HepG2 (cell line): ENCODE data around the gene CHST13. TPM values are rescaled to one million over a fixed set of nuclear protein-coding genes. Genes with fewer than 3 reads are reported as not detected.
A peak's percentile ranks its signal among the peaks of the same experiment; 100 is the strongest.

Experiments used
- ATAC-seq: fragments of 200-7000 bp; cut with Tn5 transposase; 3 replicates; pipeline ENCODE4 v1.9.1; 2020; ENCODE audit warnings: mild to moderate bottlenecking, moderate library complexity
- BruUV-seq: library from RNA; stranded (reverse); fragments of 400-500 nt; replicated peaks from 2 replicates; lab custom pipeline; 2021; lab: Mats Ljungman, UMichigan
- CTCF ChIA-PET: fragments of 300-600 bp; formaldehyde crosslinking; extraction: SDS; loops from one replicate; lab custom pipeline; 2021; ENCODE audit warnings: low total read pairs, inconsistent platforms, low intra/inter-chr PET ratio; lab: Yijun Ruan, JAX
- POLR2A ChIA-PET: fragments of 350-600 bp; sonication (Branson Sonifier 250); formaldehyde crosslinking; loops from one replicate; lab custom pipeline; 2020; ENCODE audit warnings: antibody characterized with exemption, inconsistent platforms; lab: Yijun Ruan, JAX
- DNase-seq: peaks from one replicate; pipeline ENCODE4 v3.0.0-alpha.2; 2015; ENCODE audit warnings: low spot score
- FAIRE-seq: peaks from 3 replicates; lab custom pipeline; 2011; peaks lifted over from hg19 to GRCh38; lab: Jason Lieb, UNC
- H2AFZ ChIP-seq: one replicate; pipeline ENCODE4 v1.6.1; 2011; ENCODE audit warnings: low read length, inconsistent platforms
- H3K27ac ChIP-seq: fragments of 300-600 bp; 3 replicates; pipeline ENCODE4 v1.8.0; 2011; ENCODE audit warnings: mixed run types, mild to moderate bottlenecking, mixed read lengths, low read length, inconsistent platforms; ENCODE audit not compliant: insufficient read depth; ENCODE audit errors: extremely low read length
- H3K27me3 ChIP-seq, 2 experiments: fragments of 200-600 bp in 1 of 2; 2 replicates in 1 of 2; 3 replicates in 1 of 2; pipeline versions ENCODE4 v1.6.0 to v1.8.0; 2011; ENCODE audit warnings: low read length in 2 of 2, mild to moderate bottlenecking in 2 of 2, moderate library complexity in 2 of 2, inconsistent platforms in 1 of 2; ENCODE audit not compliant: insufficient read depth in 2 of 2, control insufficient read depth in 1 of 2
- H3K36me3 ChIP-seq, 2 experiments: fragments of 200-600 bp in 1 of 2; replicated peaks in 1 of 2; 2 replicates in 1 of 2; 3 replicates in 1 of 2; pipeline versions ENCODE4 v1.5.1 to v1.8.0; 2011; ENCODE audit warnings: low read length in 2 of 2, inconsistent platforms in 1 of 2; ENCODE audit not compliant: insufficient read depth in 2 of 2, control insufficient read depth in 1 of 2
- H3K4me1 ChIP-seq: 2 replicates; pipeline ENCODE4 v1.5.1; 2012; ENCODE audit warnings: low read length, inconsistent platforms; ENCODE audit not compliant: insufficient read depth
- H3K4me2 ChIP-seq: 2 replicates; pipeline ENCODE4 v1.6.0; 2011; ENCODE audit warnings: low read depth, low read length, inconsistent platforms
- H3K4me3 ChIP-seq, 3 experiments: fragments of 200-600 bp in 1 of 3; sonication (generic), shearing (Covaris generic) in 1 of 3; replicated peaks in 1 of 3; 2 replicates each; pipeline ENCODE4 v1.5.1; 2011 to 2016; ENCODE audit warnings: low read length in 3 of 3, inconsistent platforms in 2 of 3, low read depth in 2 of 3, mild to moderate bottlenecking in 2 of 3, control low read depth in 1 of 3, mixed read lengths in 1 of 3; ENCODE audit not compliant: insufficient read depth in 1 of 3
- H3K79me2 ChIP-seq: one replicate; pipeline ENCODE4 v1.6.1; 2011; ENCODE audit warnings: low read length, inconsistent platforms; ENCODE audit not compliant: insufficient read depth
- H3K9ac ChIP-seq: 2 replicates; pipeline ENCODE4 v1.6.0; 2011; ENCODE audit warnings: mild to moderate bottlenecking, low read depth, low read length, inconsistent platforms; ENCODE audit not compliant: insufficient read depth
- H3K9me3 ChIP-seq: 2 replicates; pipeline ENCODE4 v1.5.1; 2012; ENCODE audit warnings: mild to moderate bottlenecking, low read length
- H4K20me1 ChIP-seq: 2 replicates; pipeline ENCODE4 v1.6.0; 2011; ENCODE audit warnings: inconsistent platforms, mild to moderate bottlenecking, low read length, moderate library complexity; ENCODE audit not compliant: insufficient read depth
- CREB1 ChIP-seq, 2 experiments: fragments of 450-650 bp in 1 of 2; IDR thresholded peaks; 2 replicates each; pipeline ENCODE4 v1.6.1; 2016 to 2017; ENCODE audit warnings: control low read depth in 1 of 2, mild to moderate bottlenecking in 1 of 2, missing compliant biosample characterization in 1 of 2, missing genetic modification characterization in 1 of 2
- ELF1 ChIP-seq: sonication (generic); formaldehyde crosslinking; IDR thresholded peaks from 2 replicates; pipeline ENCODE4 v1.4.0; 2020; ENCODE audit warnings: missing genetic modification reagents
- GTF2F1 ChIP-seq: fragments of 150-350 bp; IDR thresholded peaks from 2 replicates; pipeline ENCODE4 v1.6.1; 2014; ENCODE audit warnings: low read length
- HDAC1 ChIP-seq: sonication (generic); formaldehyde crosslinking; IDR thresholded peaks from 2 replicates; pipeline ENCODE4 v1.5.1; 2020; ENCODE audit warnings: mild to moderate bottlenecking, missing genetic modification reagents
- NR2F1 ChIP-seq, 2 experiments: fragments of 450-650 bp in 1 of 2; formaldehyde crosslinking in 1 of 2; IDR thresholded peaks; 2 replicates each; pipeline versions ENCODE4 v1.5.0 to v1.6.1; 2016 to 2020; ENCODE audit warnings: mild to moderate bottlenecking in 1 of 2, missing compliant biosample characterization in 1 of 2, missing genetic modification reagents in 1 of 2, moderate library complexity in 1 of 2
- RAD21 ChIP-seq: fragments of 450-650 bp; formaldehyde crosslinking; IDR thresholded peaks from 2 replicates; pipeline ENCODE4 v1.5.0; 2020; ENCODE audit warnings: mild to moderate bottlenecking
- RXRB ChIP-seq: IDR thresholded peaks from 2 replicates; pipeline ENCODE4 v1.6.1; 2016; ENCODE audit warnings: borderline replicate concordance, missing genetic modification reagents, missing compliant biosample characterization
- SIN3A ChIP-seq: IDR thresholded peaks from 2 replicates; pipeline ENCODE4 v1.6.1; 2011; ENCODE audit warnings: low read depth, mild to moderate bottlenecking, control low read depth, low read length, borderline replicate concordance
- SIN3B ChIP-seq: fragments of 150-350 bp; IDR thresholded peaks from 2 replicates; pipeline ENCODE4 v1.6.1; 2014; ENCODE audit warnings: low read length
- SP5 ChIP-seq: IDR thresholded peaks from 2 replicates; pipeline ENCODE4 v1.6.1; 2016; ENCODE audit warnings: low read depth, borderline replicate concordance
- TCF7 ChIP-seq: sonication (generic); IDR thresholded peaks from 2 replicates; pipeline ENCODE4 v1.6.1; 2016; ENCODE audit warnings: antibody characterized with exemption, low read depth
- TEAD3 ChIP-seq: optimal IDR thresholded peaks from 2 replicates; pipeline ENCODE3; 2016; ENCODE audit warnings: borderline replicate concordance
- ZNF337 ChIP-seq: sonication (generic); formaldehyde crosslinking; IDR thresholded peaks from 2 replicates; pipeline ENCODE4 v1.5.1; 2020; ENCODE audit warnings: missing genetic modification reagents, low read depth, mild to moderate bottlenecking, borderline replicate concordance
- ZNF510 ChIP-seq: sonication (generic); formaldehyde crosslinking; IDR thresholded peaks from 2 replicates; pipeline ENCODE4 v1.4.0; 2020; ENCODE audit warnings: low read depth, mild to moderate bottlenecking, missing genetic modification reagents
- ZNF605 ChIP-seq: sonication (generic); formaldehyde crosslinking; IDR thresholded peaks from 2 replicates; pipeline ENCODE4 v1.8.0; 2022; ENCODE audit warnings: mild to moderate bottlenecking, missing genetic modification reagents
- ZNF768 ChIP-seq: sonication (generic); formaldehyde crosslinking; IDR thresholded peaks from 2 replicates; pipeline ENCODE4 v1.4.0; 2020; ENCODE audit warnings: missing genetic modification reagents
- WGBS: methylation state at CpG from one replicate; pipeline ENCODE4 v1.1.6; 2017; ENCODE audit warnings: low lambda C conversion rate; 5-methylcytosine and 5-hydroxymethylcytosine counted together
- in situ Hi-C: cut with HindIII; loops from 2 replicates; pipeline ENCODE4 v1.10.0; 2017; ENCODE audit warnings: low pct_unique_long_range_greater_than_20kb; ENCODE audit not compliant: extremely low pct_ligation_motif_present
- intact Hi-C: fragments of 100-400 bp; cut with micrococcal nuclease; formaldehyde crosslinking; loops from one replicate; pipeline ENCODE4 v1.10.0; 2022; ENCODE audit not compliant: unreplicated experiment
- polyA plus RNA-seq, 8 experiments: library from polyadenylated mRNA; depleted of rRNA in 3 of 8; stranded (reverse) in 7 of 8; unstranded in 1 of 8; fragments of >200 nt; fragmentation: Illumina TruSeq in 4 of 8; extraction: Trizol in 4 of 8; gene quantifications; 2 replicates each; pipeline versions ENCODE4 v1.2.1 to v1.2.3, GENCODE V29; 2011 to 2016; ENCODE audit warnings: low read depth in 4 of 8, missing spikeins in 1 of 8, mixed read lengths in 1 of 8; ENCODE audit not compliant: insufficient read depth in 1 of 8
- total RNA-seq, 5 experiments: library from RNA; depleted of rRNA; stranded (reverse); fragments of >200 nt; fragmentation: Illumina TruSeq; extraction: Trizol; gene quantifications; 2 replicates each; pipeline ENCODE4 v1.2.3, GENCODE V29; 2016; ENCODE audit warnings: low read depth in 1 of 5
- TF ChIP-seq, protein P1 (sequence below): sonication (generic); formaldehyde crosslinking; IDR thresholded peaks from 2 replicates; pipeline ENCODE4 v1.8.1; 2023; ENCODE audit warnings: mild to moderate bottlenecking, missing genetic modification reagents, borderline replicate concordance
- TF ChIP-seq, protein P2 (sequence below): sonication (generic); formaldehyde crosslinking; IDR thresholded peaks from 2 replicates; pipeline ENCODE4 v1.5.1; 2020; ENCODE audit warnings: missing genetic modification reagents, mild to moderate bottlenecking, borderline replicate concordance

The CHST13 gene
- total and polyA plus RNA-seq, 2 of the 13 experiments (the other 11 are each of a cell fraction or from before 2014, with no cell fraction given) = 32.0 to 43.1 TPM

DNA sequence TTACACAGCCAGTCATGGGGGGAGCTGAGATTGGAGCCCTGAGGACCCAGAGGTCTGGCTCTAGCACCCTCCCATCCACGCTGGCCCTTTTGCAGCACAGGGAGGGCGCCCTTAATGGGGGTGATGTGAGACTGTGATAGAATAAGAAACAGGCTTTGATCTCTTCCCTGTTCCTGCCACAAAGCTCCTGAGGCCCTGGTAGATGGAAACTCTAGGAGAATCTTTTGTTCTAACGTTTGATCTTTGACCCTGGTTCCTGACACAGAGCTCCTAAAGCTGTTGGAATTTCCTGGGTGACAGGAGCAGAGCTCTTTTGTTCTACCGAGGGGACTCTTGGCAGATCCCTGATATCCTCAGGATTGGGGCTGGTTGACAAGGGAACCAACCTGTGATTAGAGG lies 5.2 kb upstream of the CHST13 start (continued):
- TF ChIP-seq ZNF605 (CRISPR knock-in tag) = 0 out of 2 replicates have a peak, but pooled peaks have one; percentile 26
- no peak for TF ChIP-seq ELF1 (CRISPR knock-in tag)
- no peak for TF ChIP-seq CREB1 (IDR thresholded peaks at IDR 0.05)
- TF ChIP-seq CREB1 (CRISPR knock-in tag; IDR thresholded peaks at IDR 0.05) = peak; percentile 34; the same call in 1 of the 2 replicates
- TF ChIP-seq, protein P1, sequence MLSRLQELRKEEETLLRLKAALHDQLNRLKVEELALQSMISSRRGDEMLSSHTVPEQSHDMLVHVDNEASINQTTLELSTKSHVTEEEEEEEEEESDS (CRISPR knock-in tag) = no peak
- TF ChIP-seq SP5 (CRISPR knock-in tag) = peak; percentile 15; the same call in 1 of the 2 replicates
- TF ChIP-seq SIN3B = no peak
- TF ChIP-seq RXRB (CRISPR knock-in tag) = 0 out of 2 replicates have a peak, but pooled peaks have one; percentile 9
- peak; percentile 90 for TF ChIP-seq TCF7
- no peak for TF ChIP-seq HDAC1 (CRISPR knock-in tag)
- TF ChIP-seq TEAD3 (CRISPR knock-in tag) = peak; percentile 72
- peak; percentile 10 to 58; a peak in 2 of 4 replicates for TF ChIP-seq NR2F1 (CRISPR knock-in tag; IDR thresholded peaks at IDR 0.05)

DNA sequence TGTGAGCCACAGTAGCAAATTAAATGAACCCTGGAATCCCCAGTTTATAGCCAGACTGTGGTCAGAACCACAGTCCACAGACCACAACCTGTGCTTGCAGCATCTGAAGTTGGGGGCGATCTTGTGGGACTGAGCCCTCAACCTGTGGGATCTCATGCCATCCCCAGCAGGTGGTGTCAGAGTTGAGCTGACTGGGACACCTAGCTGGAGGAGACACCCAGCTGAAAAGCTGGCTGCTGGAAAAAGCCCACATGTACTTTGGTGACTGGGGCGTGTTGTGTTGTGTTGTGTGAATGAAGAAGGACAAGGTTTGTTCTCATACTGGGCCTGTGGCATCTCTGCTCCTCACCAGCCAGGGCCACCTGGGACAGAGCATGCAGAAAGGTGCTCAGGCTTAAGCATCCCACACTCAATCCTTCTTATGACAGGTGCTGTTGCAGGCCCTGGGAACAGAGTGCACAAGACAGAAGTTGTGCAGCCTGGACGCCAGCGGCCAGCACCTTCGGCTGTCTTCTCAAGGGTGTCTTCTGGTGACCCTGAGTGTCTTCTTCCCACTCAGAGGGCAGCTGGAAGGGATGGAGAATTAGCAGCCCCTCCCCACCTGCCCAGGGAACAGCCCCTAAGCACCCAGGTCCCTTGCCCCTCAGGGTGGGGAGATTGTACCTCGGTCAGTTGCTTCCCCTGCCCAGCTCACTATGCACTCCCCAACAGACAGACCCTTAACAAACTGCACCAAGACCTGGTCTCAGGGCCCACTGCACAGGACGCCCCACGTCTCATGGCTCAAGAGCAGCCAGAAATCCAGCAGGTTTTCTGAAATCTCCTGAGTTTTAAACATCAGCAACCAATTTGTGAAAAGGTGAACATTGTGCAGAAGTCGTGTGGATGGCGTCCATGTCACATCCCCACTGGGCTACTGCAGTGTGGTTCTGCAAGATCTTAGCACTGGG lies 4.2 kb upstream of the CHST13 start:
- 82% methylated on average over 5 of the region's 10 CpGs for WGBS
- DNase-seq (peak; percentile 32), FAIRE-seq (peak; percentile 46), ATAC-seq (no peak)
- H3K27me3 ChIP-seq = no peaks in the 10 kb centered on the region; a peak in 1 of 5 replicates
- no peaks in the 10 kb centered on the region for H4K20me1 ChIP-seq
- H3K4me3 ChIP-seq = no peak overlapping the region
- peak overlapping the region; percentile 76 for H3K27ac ChIP-seq
- peaks cover 75% of the 10 kb centered on the region for H3K4me1 ChIP-seq
- H2AFZ ChIP-seq = no peak overlapping the region
- peak overlapping the region; percentile 94 for H3K4me2 ChIP-seq
- no peaks in the 10 kb centered on the region for H3K36me3 ChIP-seq
- H3K9me3 ChIP-seq = no peaks in the 10 kb centered on the region
- no TSS peak for BruUV-seq
- in situ Hi-C loops = no loop called here
- H3K9ac ChIP-seq = no peak overlapping the region
- intact Hi-C loops = loop anchor here (5.0 kb wide), 1 partner anchor 37 kb away; no protein-coding TSS in a partner anchor
- CTCF ChIA-PET = no interaction called here
- peaks cover 4% of the 10 kb centered on the region for H3K79me2 ChIP-seq
- POLR2A ChIA-PET = interaction anchor here (1.2 to 3.5 kb wide), 6 partner anchors 9 to 46 kb away, joined by 4 to 53 read pairs (median 10); partner anchors contain the start of gene ZXDC
- 0 out of 2 replicates have a peak, but pooled peaks have one; percentile 0 for TF ChIP-seq ZNF510 (CRISPR knock-in tag)
- TF ChIP-seq SIN3A = no peak
- TF ChIP-seq GTF2F1 = no peak
- 0 out of 2 replicates have a peak, but pooled peaks have one; percentile 46 for TF ChIP-seq ZNF768 (CRISPR knock-in tag)
- peak; percentile 24; the same call in 1 of the 2 replicates for TF ChIP-seq RAD21
- no peak for TF ChIP-seq ZNF337 (CRISPR knock-in tag)
- TF ChIP-seq, protein P2, sequence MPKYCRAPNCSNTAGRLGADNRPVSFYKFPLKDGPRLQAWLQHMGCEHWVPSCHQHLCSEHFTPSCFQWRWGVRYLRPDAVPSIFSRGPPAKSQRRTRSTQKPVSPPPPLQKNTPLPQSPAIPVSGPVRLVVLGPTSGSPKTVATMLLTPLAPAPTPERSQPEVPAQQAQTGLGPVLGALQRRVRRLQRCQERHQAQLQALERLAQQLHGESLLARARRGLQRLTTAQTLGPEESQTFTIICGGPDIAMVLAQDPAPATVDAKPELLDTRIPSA (CRISPR knock-in tag) = no peak
